TTC549 (cell line): ENCODE measurements around the gene SLC9A9.
A peak's percentile ranks its signal among the peaks of the same experiment; 100 is the strongest.
"Not testable (repeated sequence)": the region's sequence is repeated elsewhere in the genome, so short reads cannot be mapped to it uniquely, and the experiment has no call there.

Experiments used
- FAIRE-seq: peaks from 2 replicates; lab custom pipeline; 2012; peaks lifted over from hg19 to GRCh38; lab: Jason Lieb, UNC

SLC9A9 gene

GRCh38 chr3:143810166-143810952 is 37.9 kb downstream of the SLC9A9 start:
- no peak for FAIRE-seq

GRCh38 chr3:143809121-143809621 is 39.1 kb downstream of the SLC9A9 start:
- no peak for FAIRE-seq

DNA sequence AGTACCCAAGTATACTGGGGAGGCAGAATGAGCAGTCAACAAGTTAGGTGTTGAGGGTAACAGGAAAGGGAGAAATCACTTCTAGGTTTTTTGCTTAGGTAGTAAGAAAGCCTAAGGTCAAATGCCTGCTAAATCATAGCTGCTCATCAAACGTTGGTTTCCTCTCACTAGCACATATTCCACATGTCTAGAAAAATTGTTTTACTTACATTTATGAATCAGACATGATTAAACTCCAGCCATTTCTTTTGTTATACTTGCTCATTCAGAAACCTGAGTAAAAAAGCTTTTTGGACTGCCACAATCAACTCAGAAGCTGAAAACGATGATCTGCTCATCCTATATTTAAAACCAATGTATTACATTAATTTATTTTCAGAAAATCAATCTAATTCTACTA is 40.2 kb downstream of the SLC9A9 start:
- no peak for FAIRE-seq

GRCh38 chr3:143806038-143806437 is 42.2 kb downstream of the SLC9A9 start:
- FAIRE-seq, result no peak

DNA sequence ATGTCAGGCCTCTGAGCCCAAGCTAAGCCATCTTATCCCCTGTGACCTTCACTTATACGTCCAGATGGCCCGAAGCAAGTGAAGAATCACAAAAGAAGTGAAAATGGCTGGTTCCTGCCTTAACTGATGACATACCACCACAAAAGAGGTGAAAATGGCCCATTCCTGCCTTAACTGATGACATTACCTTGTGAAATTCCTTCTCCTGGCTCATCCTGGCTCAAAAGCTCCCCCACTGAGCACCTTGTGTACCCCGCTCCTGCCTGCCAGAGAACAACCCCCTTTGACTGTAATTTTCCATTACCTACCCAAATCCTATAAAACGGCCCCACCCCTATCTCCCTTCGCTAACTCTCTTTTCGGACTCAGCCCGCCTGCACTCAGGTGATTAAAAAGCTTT is 42.8 kb downstream of the SLC9A9 start:
- FAIRE-seq, result not testable (repeated sequence)

DNA sequence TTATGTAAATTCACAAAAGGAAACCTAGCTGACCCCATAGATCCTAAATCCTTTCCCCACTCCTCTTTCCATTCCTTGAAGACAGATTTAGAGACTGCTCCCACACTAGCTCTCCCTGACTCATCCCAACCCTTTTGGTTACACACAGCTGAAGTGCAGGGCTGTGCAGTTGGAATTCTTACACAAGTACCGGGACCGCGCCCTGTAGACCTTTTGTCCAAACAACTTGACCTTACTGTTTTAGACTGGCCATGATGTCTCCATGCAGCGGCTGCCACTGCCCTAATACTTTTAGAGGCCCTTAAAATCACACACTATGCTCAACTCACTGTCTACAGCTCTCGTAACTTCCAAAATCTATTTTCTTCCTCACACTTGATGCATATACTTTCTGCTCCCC is 47.2 kb downstream of the SLC9A9 start:
- FAIRE-seq, result not testable (repeated sequence)

DNA sequence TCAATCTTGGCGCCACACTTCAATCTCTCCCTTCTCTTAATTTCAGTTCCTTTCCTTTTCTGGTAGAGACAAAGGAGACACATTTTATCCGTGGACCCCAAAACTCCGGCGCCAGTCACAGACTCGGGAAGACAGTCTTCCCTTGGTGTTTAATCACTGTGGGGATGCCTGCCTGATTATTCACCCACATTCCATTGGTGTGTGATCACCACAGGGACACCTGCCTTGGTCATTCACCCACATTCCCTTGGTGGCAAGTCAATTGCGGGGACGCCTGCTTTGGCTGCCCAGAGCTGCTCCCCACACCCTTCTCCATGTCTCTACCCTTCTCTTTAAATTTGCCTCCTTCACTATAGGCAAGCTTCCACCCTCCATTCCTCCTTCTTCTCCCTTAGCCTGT is 50.1 kb downstream of the SLC9A9 start:
- not testable (repeated sequence) for FAIRE-seq

DNA sequence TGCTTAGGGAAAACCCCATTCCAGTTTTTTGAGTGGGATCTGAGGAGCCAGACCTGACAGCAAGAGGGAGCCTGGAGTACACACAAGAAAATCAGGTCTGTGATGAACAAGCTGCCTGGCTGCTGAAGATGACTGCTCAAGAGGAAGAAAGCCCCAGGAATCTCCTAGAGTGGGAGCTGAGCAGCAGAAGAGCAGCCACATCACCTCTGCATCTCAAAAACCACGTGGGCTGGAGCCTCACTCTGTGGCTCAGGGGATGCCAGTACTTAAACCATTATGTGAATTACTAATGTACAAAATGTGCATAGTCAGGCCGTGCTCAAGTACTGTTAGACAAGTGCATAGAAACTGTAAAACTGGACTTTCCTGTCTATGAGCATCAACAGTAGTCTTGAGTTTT is 52.4 kb downstream of the SLC9A9 start:
- FAIRE-seq, result no peak

DNA sequence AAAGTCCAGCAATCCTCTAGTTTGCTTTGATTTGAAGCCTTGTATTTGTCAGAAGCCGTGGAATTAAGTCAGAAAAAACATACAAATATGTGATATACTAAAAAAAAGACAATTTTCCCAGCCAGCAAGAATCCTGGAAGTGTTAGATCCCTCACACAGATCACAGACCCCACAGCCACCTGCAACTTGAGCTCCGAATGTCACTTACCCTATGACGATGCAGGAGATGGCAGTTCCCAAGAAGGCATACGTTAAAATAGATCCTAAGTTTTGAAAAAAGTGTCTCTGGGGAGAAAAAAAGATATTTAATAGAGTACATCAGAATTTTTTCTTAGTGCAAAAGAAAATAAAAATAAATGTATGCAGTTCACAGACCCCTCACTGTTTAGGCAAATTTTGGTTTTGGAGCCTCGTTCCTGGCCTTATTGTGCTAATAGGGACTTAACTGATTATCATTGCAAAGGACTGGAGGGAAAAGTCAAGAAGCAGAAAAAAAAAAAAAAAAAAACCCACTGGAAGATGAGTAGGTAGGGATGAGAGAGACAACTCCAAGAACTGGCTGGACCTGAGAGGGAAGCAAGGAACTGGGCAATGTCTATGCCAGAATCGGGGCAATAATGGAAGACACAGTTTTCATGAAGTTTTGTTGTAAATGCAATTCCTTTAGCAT is 53.3 kb downstream of the SLC9A9 start:
- no peak for FAIRE-seq

DNA sequence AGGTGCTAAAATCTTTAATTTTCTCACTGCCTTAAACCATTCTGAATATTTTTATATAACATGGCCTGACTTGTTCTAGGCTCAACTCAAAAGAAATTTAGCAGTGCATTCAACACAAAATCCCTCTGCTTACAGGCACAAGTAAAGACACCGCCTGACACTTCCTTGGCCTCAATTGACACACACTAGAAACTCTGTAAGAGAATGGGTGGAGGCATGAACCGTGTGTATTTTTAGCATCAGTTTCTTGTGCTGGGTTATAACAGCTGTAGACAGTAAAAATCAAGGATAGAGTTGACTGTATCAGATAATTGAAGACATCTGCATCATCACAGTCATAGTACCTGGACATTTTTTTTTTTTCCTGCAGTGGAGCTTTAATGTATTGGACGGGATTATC is 54.3 kb downstream of the SLC9A9 start:
- no peak for FAIRE-seq

- FAIRE-seq, result no peak
These were observed 56.9 kb downstream of the SLC9A9 start for GRCh38 chr3:143791386-143791785.

GRCh38 chr3:143786219-143787191 is 61.8 kb downstream of the SLC9A9 start:
- no peak for FAIRE-seq

DNA sequence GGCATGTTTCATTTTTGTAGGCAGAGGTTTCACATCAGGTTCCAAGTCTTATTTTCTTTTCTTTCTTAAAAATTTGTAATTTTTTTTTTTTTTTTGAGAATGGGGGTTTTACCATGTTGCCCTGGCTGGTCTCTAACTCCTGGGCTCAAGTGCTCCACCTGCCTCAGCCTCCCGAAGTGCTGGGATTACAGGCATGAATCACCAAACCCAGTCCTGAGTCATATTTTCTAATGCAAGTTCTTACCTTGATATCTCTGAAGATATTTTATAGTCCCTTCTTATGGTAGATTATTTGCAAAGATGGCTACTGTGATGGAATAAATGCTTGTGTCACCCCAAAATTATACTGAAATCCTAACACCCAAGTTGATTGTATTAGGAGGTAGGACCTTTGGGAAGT is 63.8 kb downstream of the SLC9A9 start:
- no peak for FAIRE-seq

GRCh38 chr3:143783851-143784370 is 64.4 kb downstream of the SLC9A9 start:
- FAIRE-seq, result no peak

DNA sequence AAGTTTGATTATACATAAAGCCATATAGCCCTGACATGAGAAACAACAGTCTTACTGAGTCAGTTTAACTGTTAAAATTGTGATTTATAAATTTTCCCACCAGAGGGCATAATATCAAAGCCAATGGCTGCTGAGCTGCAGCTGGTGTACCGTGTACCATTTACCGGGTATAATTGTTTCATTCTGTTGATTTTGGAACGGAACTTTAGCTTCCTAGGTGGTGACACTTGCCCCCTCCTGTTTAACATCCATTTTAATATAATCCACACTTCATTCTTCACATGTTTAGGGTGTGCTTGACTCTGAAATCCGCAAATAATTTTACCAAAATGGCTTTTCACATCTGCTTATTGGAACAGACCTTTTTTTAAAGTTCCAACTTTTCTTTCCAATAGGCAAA is 72.8 kb downstream of the SLC9A9 start:
- peak; percentile 36 for FAIRE-seq

- no peak for FAIRE-seq
These were observed 76.3 kb downstream of the SLC9A9 start for GRCh38 chr3:143771939-143772338.

DNA sequence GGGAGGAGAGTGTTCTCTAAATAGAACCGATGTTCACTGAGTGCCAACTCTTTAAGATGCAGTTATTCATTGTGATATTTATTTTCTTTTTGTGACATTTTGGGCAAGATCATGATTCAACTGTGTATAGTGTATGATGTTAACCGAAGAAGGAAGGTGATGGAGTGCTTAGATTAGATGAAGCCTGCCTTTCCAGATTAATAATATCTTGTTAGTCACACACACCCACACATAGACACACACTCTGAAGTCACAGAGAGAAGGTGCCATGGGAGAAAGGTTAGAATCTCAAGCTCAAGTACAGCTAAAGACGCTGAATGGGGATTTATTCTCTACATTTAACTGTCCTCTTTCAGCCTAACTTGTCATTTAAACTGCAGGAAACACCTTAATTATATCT is 77.0 kb downstream of the SLC9A9 start:
- no peak for FAIRE-seq

DNA sequence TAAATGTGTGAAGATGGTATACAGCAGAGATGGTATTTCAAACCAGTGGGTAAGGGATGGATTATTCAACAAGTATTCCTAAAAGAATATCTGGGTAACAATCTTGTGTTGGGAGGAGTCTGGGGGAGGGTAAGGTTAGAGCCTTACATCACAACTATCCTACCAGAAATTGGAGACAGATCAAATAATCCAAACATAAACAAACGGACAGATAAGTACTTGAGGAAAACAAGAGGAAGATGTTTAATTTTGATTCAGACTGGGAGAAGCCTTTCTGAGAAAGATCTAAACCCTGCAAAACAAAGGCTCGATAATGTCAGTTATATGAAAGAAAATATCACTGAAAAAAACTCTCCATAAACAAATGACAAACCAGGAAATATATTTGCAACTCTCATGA is 77.9 kb downstream of the SLC9A9 start:
- no peak for FAIRE-seq

- no peak for FAIRE-seq
These were observed 78.7 kb downstream of the SLC9A9 start for GRCh38 chr3:143769616-143770015.

DNA sequence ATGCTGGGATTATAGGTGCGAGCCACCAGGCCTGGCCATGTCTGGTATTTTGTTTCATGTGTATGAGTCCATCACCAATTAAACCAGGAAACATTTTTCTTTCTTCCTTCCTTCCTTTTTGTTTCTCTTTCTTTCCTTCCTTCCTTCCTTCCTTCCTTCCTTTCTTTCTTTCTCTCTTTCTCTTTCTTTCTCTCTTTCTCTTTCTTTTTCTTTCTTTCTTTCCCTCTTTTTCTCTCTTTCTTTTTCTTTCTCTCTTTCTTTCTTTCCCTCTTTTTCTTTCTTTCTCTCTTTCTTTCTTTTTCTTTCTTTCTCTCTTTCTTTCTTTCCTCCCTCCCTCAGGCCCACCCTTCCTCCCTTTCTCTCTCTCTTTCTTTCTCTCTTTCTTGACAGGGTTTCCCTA is 83.4 kb downstream of the SLC9A9 start:
- FAIRE-seq, result no peak

DNA sequence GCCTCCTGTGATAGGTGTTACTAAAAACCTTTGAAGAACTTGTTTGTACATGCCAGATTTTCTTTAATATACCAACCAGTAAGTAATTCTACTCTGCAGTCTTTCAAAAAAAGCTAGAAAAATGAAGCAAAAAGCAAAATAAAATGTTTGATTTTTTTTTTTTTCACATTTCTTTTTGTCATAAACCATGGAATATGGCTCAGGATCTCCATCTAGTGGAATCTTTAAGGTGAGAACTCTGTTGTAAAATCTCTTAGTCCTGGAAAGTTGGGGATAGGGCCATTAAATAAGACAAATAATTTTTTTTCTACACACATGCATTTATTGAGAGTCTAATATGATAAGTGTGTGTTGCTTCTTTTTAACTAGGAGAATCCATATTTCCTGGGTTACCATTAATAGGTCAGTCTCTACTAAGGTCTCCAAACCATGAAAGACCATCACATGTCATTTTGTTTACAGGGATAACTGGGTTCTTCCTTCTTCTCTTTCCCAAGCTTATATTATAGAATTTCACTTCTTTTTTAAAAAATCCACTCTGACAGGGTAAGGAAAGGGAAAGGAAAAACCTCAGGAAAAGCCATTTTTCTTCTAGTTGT is 84.6 kb downstream of the SLC9A9 start:
- no peak for FAIRE-seq

DNA sequence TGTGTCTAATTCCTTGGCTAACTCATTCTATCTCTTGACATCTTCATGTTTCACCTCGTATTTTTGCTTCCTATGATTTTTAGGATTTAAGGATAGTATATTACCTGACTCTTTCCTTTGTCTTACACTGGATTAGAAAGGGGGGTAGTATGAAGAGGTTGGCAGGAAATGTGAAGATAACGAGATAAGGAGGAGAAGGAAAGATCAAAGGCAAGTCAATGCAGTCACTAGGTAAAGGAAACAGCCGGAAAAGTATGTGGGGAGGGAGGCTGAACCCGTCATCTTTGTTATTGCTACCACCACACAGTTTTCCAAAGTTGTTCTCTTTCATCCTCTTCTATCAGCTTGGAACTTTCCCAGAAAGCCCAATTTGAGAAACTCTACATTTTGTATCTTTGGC is 90.6 kb downstream of the SLC9A9 start:
- no peak for FAIRE-seq
